Upper lobe of right lung (tissue), 1 donor: Measurements from ENCODE around the gene L3MBTL2. TPM values are rescaled to one million over a fixed set of nuclear protein-coding genes. Genes with fewer than 3 reads are reported as not detected.
"Not testable (repeated sequence)": the region's sequence is repeated elsewhere in the genome, so short reads cannot be mapped to it uniquely, and the experiment has no call there.

Experiments used
- ATAC-seq: fragments of 200-7000 bp; cut with Tn5 transposase; one replicate; pipeline ENCODE4 v1.9.1; 2020; ENCODE audit warnings: mild to moderate bottlenecking, moderate library complexity
- DNase-seq: peaks from one replicate; pipeline ENCODE4 v3.0.0-alpha.2; 2020
- H3K27ac ChIP-seq: fragments of 200-600 bp; one replicate; pipeline ENCODE4 v1.8.0; 2022
- H3K27me3 ChIP-seq: fragments of 200-600 bp; one replicate; pipeline ENCODE4 v1.8.0; 2022; ENCODE audit warnings: mild to moderate bottlenecking
- H3K36me3 ChIP-seq: fragments of 200-600 bp; one replicate; pipeline ENCODE4 v1.8.0; 2022
- H3K4me1 ChIP-seq: fragments of 200-600 bp; one replicate; pipeline ENCODE4 v1.8.0; 2022
- H3K4me3 ChIP-seq: fragments of 200-600 bp; one replicate; pipeline ENCODE4 v1.8.0; 2022; ENCODE audit warnings: mild to moderate bottlenecking
- H3K9me3 ChIP-seq: fragments of 200-600 bp; one replicate; pipeline ENCODE4 v1.8.0; 2022
- CTCF ChIP-seq: fragments of 200-600 bp; IDR thresholded peaks from one replicate; pipeline ENCODE4 v1.8.0; 2022; ENCODE audit warnings: antibody characterized with exemption
- intact Hi-C: fragments of 100-400 bp; cut with DNase I; formaldehyde crosslinking; loops from one replicate; pipeline ENCODE4 v1.11.0; 2022
- total RNA-seq: library from RNA; stranded (reverse); fragmentation: NEBNext Ultra II Directional; extraction: Animal tissue kit (Norgen Biotek cat#: 25700); gene quantifications from one replicate; pipeline ENCODE4 v1.2.1, GENCODE V29; 2021
- donor health status: DM: no; HTN: yes; CAD: no; lungs with severe emphysema.

The L3MBTL2 gene
- total RNA-seq, 1 donor from 2014 or later, result 24.0 TPM

GRCh38 chr22:41252365-41252764 lies 47.3 kb downstream of the L3MBTL2 start:
- intact Hi-C loops, result no loop called here
- Histone ChIP-seq H3K4me1 (no peaks in the 10 kb centered on the region), H3K36me3 (peaks cover 85% of the 10 kb centered on the region), H3K27me3 (no peaks in the 10 kb centered on the region), H3K27ac (no peak overlapping the region), H3K9me3 (no peaks in the 10 kb centered on the region), H3K4me3 (no peak overlapping the region)
- DNase-seq (no peak), ATAC-seq (no peak)
- no peak for TF ChIP-seq CTCF

- Histone ChIP-seq H3K4me1 (no peaks in the 10 kb centered on the region), H3K9me3 (no peaks in the 10 kb centered on the region), H3K27ac (no peak overlapping the region), H3K27me3 (no peaks in the 10 kb centered on the region), H3K36me3 (peaks cover 85% of the 10 kb centered on the region), H3K4me3 (no peak overlapping the region)
- TF ChIP-seq CTCF, result no peak
- ATAC-seq (no peak), DNase-seq (no peak)
- intact Hi-C loops, result no loop called here
Measured at GRCh38 chr22:41254230-41254629, 49.1 kb downstream of the L3MBTL2 start.

- Histone ChIP-seq H3K4me3 (no peak overlapping the region), H3K27ac (no peak overlapping the region), H3K9me3 (no peaks in the 10 kb centered on the region), H3K4me1 (no peaks in the 10 kb centered on the region), H3K36me3 (peaks cover 84% of the 10 kb centered on the region), H3K27me3 (no peaks in the 10 kb centered on the region)
- intact Hi-C loops, result no loop called here
- no peak for DNase-seq
- ATAC-seq, result no peak
- TF ChIP-seq CTCF, result no peak
Measured at GRCh38 chr22:41256254-41257253, 51.4 kb downstream of the L3MBTL2 start.

GRCh38 chr22:41257696-41258095 lies 52.6 kb downstream of the L3MBTL2 start:
- intact Hi-C loops, result no loop called here
- Histone ChIP-seq H3K27me3 (no peaks in the 10 kb centered on the region), H3K9me3 (no peaks in the 10 kb centered on the region), H3K4me3 (no peak overlapping the region), H3K4me1 (no peaks in the 10 kb centered on the region), H3K27ac (no peak overlapping the region), H3K36me3 (peaks cover 84% of the 10 kb centered on the region)
- no peak for ATAC-seq
- no peak for DNase-seq
- TF ChIP-seq CTCF, result no peak

- H3K4me3 ChIP-seq, DNase-seq, H3K27me3 ChIP-seq, H3K4me1 ChIP-seq, ATAC-seq, H3K27ac ChIP-seq, H3K9me3 ChIP-seq, intact Hi-C loops: not testable (repeated sequence)
- peaks cover 90% of the 10 kb centered on the region for H3K36me3 ChIP-seq
Measured at GRCh38 chr22:41259756-41260155, 54.6 kb downstream of the L3MBTL2 start.

- Histone ChIP-seq H3K4me3 (no peak overlapping the region), H3K27me3 (no peaks in the 10 kb centered on the region), H3K4me1 (no peaks in the 10 kb centered on the region), H3K36me3 (peaks cover 88% of the 10 kb centered on the region), H3K9me3 (no peaks in the 10 kb centered on the region), H3K27ac (no peak overlapping the region)
- TF ChIP-seq CTCF, result no peak
- intact Hi-C loops, result no loop called here
- ATAC-seq, result no peak
- DNase-seq, result no peak
Measured at GRCh38 chr22:41260871-41261270, 55.8 kb downstream of the L3MBTL2 start.
